ENCODE results near the gene METTL4. TPM values are rescaled to one million over a fixed set of nuclear protein-coding genes. Genes with fewer than 3 reads are reported as not detected.
A peak's percentile ranks its signal among the peaks of the same experiment; 100 is the strongest.

The METTL4 gene
- total RNA-seq, 1 donor from 2014 or later: 13.8 TPM

DNA sequence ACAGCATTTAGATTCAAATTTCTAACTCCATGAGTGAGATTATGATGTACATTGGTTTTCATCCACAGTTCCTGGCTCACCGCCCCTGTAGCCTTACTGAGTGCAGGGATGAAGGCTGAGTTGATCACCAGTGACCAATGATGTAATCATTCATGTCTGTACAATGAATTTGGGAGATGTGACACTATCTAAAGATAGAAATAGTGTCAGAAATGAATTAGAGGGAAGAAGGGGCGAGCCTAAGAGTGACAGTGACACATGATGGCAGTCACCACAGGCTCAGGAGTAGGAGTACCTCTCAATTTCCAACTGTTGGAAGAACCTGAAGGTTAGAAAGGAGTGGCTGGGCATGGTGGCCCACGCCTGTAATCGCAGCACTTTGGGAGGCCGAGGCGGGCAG is 3.2 kb downstream of the METTL4 start:
- TF ChIP-seq, protein P1, sequence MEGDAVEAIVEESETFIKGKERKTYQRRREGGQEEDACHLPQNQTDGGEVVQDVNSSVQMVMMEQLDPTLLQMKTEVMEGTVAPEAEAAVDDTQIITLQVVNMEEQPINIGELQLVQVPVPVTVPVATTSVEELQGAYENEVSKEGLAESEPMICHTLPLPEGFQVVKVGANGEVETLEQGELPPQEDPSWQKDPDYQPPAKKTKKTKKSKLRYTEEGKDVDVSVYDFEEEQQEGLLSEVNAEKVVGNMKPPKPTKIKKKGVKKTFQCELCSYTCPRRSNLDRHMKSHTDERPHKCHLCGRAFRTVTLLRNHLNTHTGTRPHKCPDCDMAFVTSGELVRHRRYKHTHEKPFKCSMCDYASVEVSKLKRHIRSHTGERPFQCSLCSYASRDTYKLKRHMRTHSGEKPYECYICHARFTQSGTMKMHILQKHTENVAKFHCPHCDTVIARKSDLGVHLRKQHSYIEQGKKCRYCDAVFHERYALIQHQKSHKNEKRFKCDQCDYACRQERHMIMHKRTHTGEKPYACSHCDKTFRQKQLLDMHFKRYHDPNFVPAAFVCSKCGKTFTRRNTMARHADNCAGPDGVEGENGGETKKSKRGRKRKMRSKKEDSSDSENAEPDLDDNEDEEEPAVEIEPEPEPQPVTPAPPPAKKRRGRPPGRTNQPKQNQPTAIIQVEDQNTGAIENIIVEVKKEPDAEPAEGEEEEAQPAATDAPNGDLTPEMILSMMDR (IDR thresholded peaks at IDR 0.05; ENCODE audit: unreplicated experiment): no peak
- H3K9me3 Mint-ChIP-seq (ENCODE audit: unreplicated experiment): no peaks in the 10 kb centered on the region
- no peak for DNase-seq (ENCODE audit: low spot score)
- peaks cover 3% of the 10 kb centered on the region for H3K27me3 Mint-ChIP-seq (ENCODE audit: unreplicated experiment)
- peaks cover 39% of the 10 kb centered on the region for H3K4me1 Mint-ChIP-seq (ENCODE audit: unreplicated experiment)
- H3K27ac Mint-ChIP-seq (ENCODE audit: unreplicated experiment): no peak overlapping the region
- peaks cover 3% of the 10 kb centered on the region for H3K36me3 Mint-ChIP-seq (ENCODE audit: low read depth, unreplicated experiment)
- H3K4me3 Mint-ChIP-seq (ENCODE audit: unreplicated experiment): no peak overlapping the region

DNA sequence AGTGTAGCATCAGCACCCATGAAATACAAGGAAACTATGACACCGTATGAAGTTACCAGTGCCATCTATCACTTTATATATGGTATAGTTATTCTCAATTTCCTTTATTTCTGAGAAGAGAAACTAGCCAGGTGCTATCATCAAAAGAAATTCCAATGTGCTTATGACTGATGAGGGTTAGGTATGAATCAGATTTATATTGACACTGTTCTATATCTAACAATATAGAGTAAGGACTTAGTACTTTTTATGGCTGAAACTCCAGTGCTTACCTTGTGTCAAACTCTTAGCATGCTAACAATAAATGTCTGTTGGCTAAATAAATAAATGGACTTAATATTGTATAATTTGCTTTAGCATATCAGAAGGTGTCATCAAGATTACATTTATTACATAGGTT is 6.9 kb downstream of the METTL4 start:
- Mint-ChIP-seq H3K9me3 (ENCODE audit: unreplicated experiment) (no peaks in the 10 kb centered on the region), H3K27me3 (ENCODE audit: unreplicated experiment) (no peaks in the 10 kb centered on the region), H3K4me3 (ENCODE audit: unreplicated experiment) (no peak overlapping the region), H3K36me3 (ENCODE audit: low read depth, unreplicated experiment) (peaks cover 3% of the 10 kb centered on the region), H3K4me1 (ENCODE audit: unreplicated experiment) (peaks cover 17% of the 10 kb centered on the region), H3K27ac (ENCODE audit: unreplicated experiment) (no peak overlapping the region)
- TF ChIP-seq, protein P1 (IDR thresholded peaks at IDR 0.05; ENCODE audit: unreplicated experiment): no peak
- no peak for DNase-seq (ENCODE audit: low spot score)

DNA sequence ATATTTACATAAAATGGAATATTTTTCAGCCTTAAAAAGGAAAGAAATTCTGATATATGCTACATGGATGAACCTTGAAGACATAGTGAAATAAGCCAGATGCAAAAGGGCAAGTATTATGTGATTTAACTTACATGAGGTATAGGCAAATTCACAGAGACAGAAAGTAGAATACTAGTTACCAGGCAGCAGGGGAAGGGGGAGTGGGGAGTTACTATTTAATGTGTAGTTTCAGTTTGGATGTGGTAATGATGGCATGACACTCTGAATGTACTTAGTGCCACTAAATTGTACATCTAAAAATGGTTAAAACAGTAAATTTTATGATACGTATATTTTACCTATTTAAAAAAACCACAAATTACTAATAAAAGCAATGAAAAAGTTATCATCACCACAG is 12.1 kb downstream of the METTL4 start:
- TF ChIP-seq, protein P1 (IDR thresholded peaks at IDR 0.05; ENCODE audit: unreplicated experiment): no peak
- Mint-ChIP-seq H3K27me3 (ENCODE audit: unreplicated experiment) (no peaks in the 10 kb centered on the region), H3K4me1 (ENCODE audit: unreplicated experiment) (peaks cover 19% of the 10 kb centered on the region), H3K9me3 (ENCODE audit: unreplicated experiment) (no peaks in the 10 kb centered on the region), H3K27ac (ENCODE audit: unreplicated experiment) (no peak overlapping the region), H3K36me3 (ENCODE audit: low read depth, unreplicated experiment) (no peaks in the 10 kb centered on the region), H3K4me3 (ENCODE audit: unreplicated experiment) (no peak overlapping the region)
- DNase-seq (ENCODE audit: low spot score): no peak

DNA sequence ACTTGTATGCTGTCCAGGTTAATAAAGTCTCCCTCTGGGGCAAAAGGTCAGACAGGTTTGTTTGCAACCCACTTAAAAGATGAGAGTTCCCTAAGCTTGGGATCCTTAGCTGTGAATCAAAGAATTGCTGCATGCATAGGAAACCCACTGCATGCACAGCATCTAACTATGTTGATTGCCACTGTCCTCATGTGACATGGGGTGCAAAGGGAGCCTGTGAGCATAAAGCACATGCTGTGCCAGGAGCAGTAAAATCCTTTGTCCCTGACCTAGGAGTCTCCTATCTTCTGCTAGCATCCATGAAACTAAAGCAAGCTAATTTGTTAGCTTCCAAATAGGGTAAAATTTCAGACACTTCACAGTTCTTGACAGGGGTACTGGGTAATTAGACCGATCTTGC is 13.8 kb downstream of the METTL4 start:
- Mint-ChIP-seq H3K36me3 (ENCODE audit: low read depth, unreplicated experiment) (no peaks in the 10 kb centered on the region), H3K9me3 (ENCODE audit: unreplicated experiment) (no peaks in the 10 kb centered on the region), H3K4me3 (ENCODE audit: unreplicated experiment) (no peak overlapping the region), H3K27me3 (ENCODE audit: unreplicated experiment) (no peaks in the 10 kb centered on the region), H3K27ac (ENCODE audit: unreplicated experiment) (no peak overlapping the region), H3K4me1 (ENCODE audit: unreplicated experiment) (peaks cover 19% of the 10 kb centered on the region)
- TF ChIP-seq, protein P1 (IDR thresholded peaks at IDR 0.05; ENCODE audit: unreplicated experiment): no peak
- DNase-seq (ENCODE audit: low spot score): no peak

DNA sequence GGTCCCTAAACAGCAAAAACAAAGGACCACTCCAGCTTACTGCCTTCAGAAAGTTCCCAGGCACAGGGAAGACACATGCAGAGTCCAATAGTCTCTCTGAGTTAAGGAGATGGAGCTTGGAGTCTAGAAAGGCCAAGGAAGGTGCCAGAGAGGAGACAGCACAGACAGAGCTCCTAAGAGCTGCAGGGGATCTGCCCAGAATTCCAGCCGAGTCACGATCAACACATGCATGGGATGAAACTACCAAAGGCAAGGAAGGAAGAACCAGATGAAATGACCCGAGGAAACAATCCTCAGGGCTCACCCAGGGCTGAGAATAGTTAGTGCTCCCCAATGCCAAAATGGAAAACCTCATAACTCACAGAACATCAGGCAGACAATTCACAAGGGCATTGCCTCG is 15.4 kb downstream of the METTL4 start:
- Mint-ChIP-seq H3K36me3 (ENCODE audit: low read depth, unreplicated experiment) (peaks cover 5% of the 10 kb centered on the region), H3K4me1 (ENCODE audit: unreplicated experiment) (peaks cover 19% of the 10 kb centered on the region), H3K9me3 (ENCODE audit: unreplicated experiment) (no peaks in the 10 kb centered on the region), H3K4me3 (ENCODE audit: unreplicated experiment) (no peak overlapping the region), H3K27ac (ENCODE audit: unreplicated experiment) (peak overlapping the region; percentile 13), H3K27me3 (ENCODE audit: unreplicated experiment) (no peaks in the 10 kb centered on the region)
- DNase-seq (ENCODE audit: low spot score): no peak
- TF ChIP-seq, protein P1 (IDR thresholded peaks at IDR 0.05; ENCODE audit: unreplicated experiment): no peak
